ENCODE measurements around the gene RAB33A. TPM values are rescaled to one million over a fixed set of nuclear protein-coding genes. Genes with fewer than 3 reads are reported as not detected.
A peak's percentile ranks its signal among the peaks of the same experiment; 100 is the strongest.

The RAB33A gene
- 0.24 TPM for total RNA-seq
- long read RNA-seq: 0 reads

GRCh38 chrX:130171446-130172126, at the start of gene RAB33A:
TSS of gene RAB33A (plus strand) at chrX:130171962. CDS start at chrX:130172063, 101 bp downstream.
- ATAC-seq (ENCODE audit: poor library complexity) (peak; percentile 34), DNase-seq (peak; percentile 42)
- intact Hi-C loops (cut with DNase I): no loop called here

GRCh38 chrX:130124577-130124976, 47.2 kb upstream of the RAB33A start:
- ATAC-seq (ENCODE audit: poor library complexity): no peak
- intact Hi-C loops (cut with DNase I): loop anchor here (5.0 kb wide), 1 partner anchor 42 kb away; no protein-coding TSS in a partner anchor
- DNase-seq: no peak

- intact Hi-C loops (cut with DNase I): no loop called here
- DNase-seq (peak; percentile 78), ATAC-seq (ENCODE audit: poor library complexity) (peak; percentile 80)
These were observed 46.5 kb upstream of the RAB33A start for GRCh38 chrX:130125091-130125874.

GRCh38 chrX:130130990-130131389, 40.8 kb upstream of the RAB33A start:
- no peak for ATAC-seq (ENCODE audit: poor library complexity)
- intact Hi-C loops (cut with DNase I): no loop called here

GRCh38 chrX:130136496-130136895, 35.3 kb upstream of the RAB33A start:
- ATAC-seq (ENCODE audit: poor library complexity): no peak
- DNase-seq: no peak

More at GRCh38 chrX:130130990-130131389, 40.8 kb upstream of the RAB33A start:
- DNase-seq: no peak

GRCh38 chrX:130136961-130137360, 34.8 kb upstream of the RAB33A start:
- ATAC-seq (ENCODE audit: poor library complexity): no peak
- DNase-seq: no peak
- intact Hi-C loops (cut with DNase I): no loop called here

More at GRCh38 chrX:130136496-130136895, 35.3 kb upstream of the RAB33A start:
- intact Hi-C loops (cut with DNase I): no loop called here

GRCh38 chrX:130139474-130140201, 32.1 kb upstream of the RAB33A start:
- intact Hi-C loops (cut with DNase I): no loop called here
- ATAC-seq (ENCODE audit: poor library complexity): no peak
- DNase-seq: no peak

- intact Hi-C loops (cut with DNase I): no loop called here
- DNase-seq (no peak), ATAC-seq (ENCODE audit: poor library complexity) (no peak)
These were observed 27.3 kb upstream of the RAB33A start for GRCh38 chrX:130144509-130144908.

- intact Hi-C loops (cut with DNase I): no loop called here
- DNase-seq (no peak), ATAC-seq (ENCODE audit: poor library complexity) (no peak)
These were observed 26.6 kb upstream of the RAB33A start for GRCh38 chrX:130145123-130145522.

- ATAC-seq (ENCODE audit: poor library complexity): no peak
- DNase-seq: no peak
- intact Hi-C loops (cut with DNase I): no loop called here
These were observed 24.1 kb upstream of the RAB33A start for GRCh38 chrX:130147631-130148030.

- intact Hi-C loops (cut with DNase I): no loop called here
- ATAC-seq (ENCODE audit: poor library complexity): peak; percentile 36
- DNase-seq: no peak
These were observed 16.2 kb upstream of the RAB33A start for GRCh38 chrX:130155564-130155963.

GRCh38 chrX:130158311-130158710, 13.5 kb upstream of the RAB33A start:
- DNase-seq: no peak
- intact Hi-C loops (cut with DNase I): no loop called here
- no peak for ATAC-seq (ENCODE audit: poor library complexity)

GRCh38 chrX:130159776-130160175, 12.0 kb upstream of the RAB33A start:
- ATAC-seq (ENCODE audit: poor library complexity) (no peak), DNase-seq (no peak)
- intact Hi-C loops (cut with DNase I): no loop called here

GRCh38 chrX:130162094-130162735, 9.5 kb upstream of the RAB33A start:
- intact Hi-C loops (cut with DNase I): no loop called here
- ATAC-seq (ENCODE audit: poor library complexity) (no peak), DNase-seq (no peak)

- no peak for ATAC-seq (ENCODE audit: poor library complexity)
- DNase-seq: no peak
- intact Hi-C loops (cut with DNase I): no loop called here
These were observed 8.4 kb upstream of the RAB33A start for GRCh38 chrX:130163398-130163797.

- intact Hi-C loops (cut with DNase I): no loop called here
- ATAC-seq (ENCODE audit: poor library complexity): no peak
- DNase-seq: no peak
These were observed 6.5 kb upstream of the RAB33A start for GRCh38 chrX:130165181-130165702.

- ATAC-seq (ENCODE audit: poor library complexity): peak; percentile 99
- DNase-seq: peak; percentile 95
- intact Hi-C loops (cut with DNase I): no loop called here
These were observed 5.9 kb upstream of the RAB33A start, which contains the start of gene AIFM1 for GRCh38 chrX:130165703-130166502. TSS of gene AIFM1 (minus strand) at chrX:130165841. CDS start at chrX:130165656, 185 bp downstream.

GRCh38 chrX:130166503-130166777, 5.3 kb upstream of the RAB33A start:
- DNase-seq (no peak), ATAC-seq (ENCODE audit: poor library complexity) (no peak)
- intact Hi-C loops (cut with DNase I): no loop called here

Measured in Right ventricle myocardium superior (tissue), 1 donor.